Tibial nerve (tissue), 4 donors: ENCODE results near the gene NEU1.

ENCODE experiments used
- EP300 ChIP-seq, 2 donors: sonication (generic); formaldehyde crosslinking; IDR thresholded peaks; one replicate each; pipeline ENCODE4 v1.6.1; 2017; ENCODE audit warnings: antibody characterized with exemption in 2 of 2, mild to moderate bottlenecking in 1 of 2
- POLR2A ChIP-seq, 2 donors: fragments of 450-650 bp; IDR thresholded peaks; one replicate each; pipeline ENCODE4 v1.6.1; 2017; ENCODE audit warnings: antibody characterized with exemption in 2 of 2, mild to moderate bottlenecking in 2 of 2, moderate library complexity in 2 of 2
- TF ChIP-seq, protein P1 (sequence below), 5 experiments: fragments of 200-600 bp in 3 of 5; fragments of 450-650 bp in 2 of 5; sonication (generic) in 3 of 5; IDR thresholded peaks; one replicate each; pipeline ENCODE4 v1.5.1; 2016 to 2019; ENCODE audit warnings: antibody characterized with exemption in 5 of 5, mild to moderate bottlenecking in 3 of 5, moderate library complexity in 2 of 5

DNA sequence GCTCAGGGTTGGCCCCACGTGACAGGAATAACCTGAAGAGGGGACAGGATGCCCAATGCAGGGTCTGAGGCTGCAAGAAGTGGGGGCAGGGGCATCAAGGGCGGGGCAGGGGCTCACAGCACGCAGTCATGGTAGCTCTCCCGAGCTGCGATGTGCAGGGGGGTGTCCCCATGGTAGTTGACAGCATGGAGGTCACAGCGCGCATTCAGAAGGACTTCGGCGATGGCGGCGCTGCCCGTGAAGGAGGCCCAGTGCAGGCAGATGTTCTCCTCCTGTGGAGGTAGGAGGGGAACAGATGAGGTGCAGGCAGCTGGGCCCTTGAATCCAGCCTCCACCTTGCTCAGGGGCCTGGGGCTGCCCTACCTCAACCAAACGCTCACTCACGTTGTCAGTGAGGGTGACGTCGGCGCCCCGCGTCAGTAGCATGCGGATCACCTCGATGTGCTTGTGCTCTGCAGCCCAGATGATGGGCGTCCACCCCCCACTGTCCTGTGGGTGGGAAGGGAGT is 22.0 kb upstream of the NEU1 start:
- no peak for TF ChIP-seq POLR2A (IDR thresholded peaks at IDR 0.05)
- TF ChIP-seq, protein P1, sequence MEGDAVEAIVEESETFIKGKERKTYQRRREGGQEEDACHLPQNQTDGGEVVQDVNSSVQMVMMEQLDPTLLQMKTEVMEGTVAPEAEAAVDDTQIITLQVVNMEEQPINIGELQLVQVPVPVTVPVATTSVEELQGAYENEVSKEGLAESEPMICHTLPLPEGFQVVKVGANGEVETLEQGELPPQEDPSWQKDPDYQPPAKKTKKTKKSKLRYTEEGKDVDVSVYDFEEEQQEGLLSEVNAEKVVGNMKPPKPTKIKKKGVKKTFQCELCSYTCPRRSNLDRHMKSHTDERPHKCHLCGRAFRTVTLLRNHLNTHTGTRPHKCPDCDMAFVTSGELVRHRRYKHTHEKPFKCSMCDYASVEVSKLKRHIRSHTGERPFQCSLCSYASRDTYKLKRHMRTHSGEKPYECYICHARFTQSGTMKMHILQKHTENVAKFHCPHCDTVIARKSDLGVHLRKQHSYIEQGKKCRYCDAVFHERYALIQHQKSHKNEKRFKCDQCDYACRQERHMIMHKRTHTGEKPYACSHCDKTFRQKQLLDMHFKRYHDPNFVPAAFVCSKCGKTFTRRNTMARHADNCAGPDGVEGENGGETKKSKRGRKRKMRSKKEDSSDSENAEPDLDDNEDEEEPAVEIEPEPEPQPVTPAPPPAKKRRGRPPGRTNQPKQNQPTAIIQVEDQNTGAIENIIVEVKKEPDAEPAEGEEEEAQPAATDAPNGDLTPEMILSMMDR (IDR thresholded peaks at IDR 0.05) = no peak
- TF ChIP-seq EP300 (IDR thresholded peaks at IDR 0.05) = no peak
